GM04504 (cell line): Measurements from ENCODE around the gene ESRRB.

Experiments used
- DNase-seq: peaks from one replicate; pipeline ENCODE4 v3.0.0-alpha.2; 2012; ENCODE audit warnings: low read depth

The ESRRB gene

DNA sequence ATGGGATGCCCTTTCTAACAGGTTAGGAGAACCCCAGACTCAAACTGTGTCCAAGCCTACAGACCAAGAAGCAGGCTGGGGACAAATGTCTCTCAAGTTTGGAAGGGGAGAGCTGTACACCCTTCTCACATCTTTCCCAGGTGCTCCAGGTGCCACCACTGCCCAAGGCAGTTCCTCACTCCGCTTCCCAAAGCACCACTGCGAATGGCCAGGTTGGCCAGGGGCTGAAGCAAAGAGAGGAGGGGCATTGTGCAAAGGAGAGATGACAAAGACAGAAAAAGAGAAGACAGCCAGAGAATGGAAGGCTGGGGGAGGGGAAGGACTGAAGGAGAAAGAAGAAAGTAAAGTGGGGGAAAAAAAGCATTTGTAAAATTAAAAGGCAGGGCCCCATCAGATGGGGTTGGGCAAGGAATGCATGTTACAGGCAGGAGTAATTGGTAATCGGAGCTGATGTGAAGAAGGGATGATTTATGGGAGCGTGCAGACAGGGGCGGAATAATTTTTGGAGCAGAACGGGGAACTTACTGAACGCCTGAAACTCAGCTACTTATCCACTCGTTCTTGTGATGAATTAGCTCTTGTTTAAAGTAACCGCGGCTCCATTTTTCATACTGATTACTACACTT lies 165.8 kb downstream of the ESRRB start:
- no peak for DNase-seq

GRCh38 chr14:76546426-76547221 lies 170.7 kb downstream of the ESRRB start:
- no peak for DNase-seq

DNA sequence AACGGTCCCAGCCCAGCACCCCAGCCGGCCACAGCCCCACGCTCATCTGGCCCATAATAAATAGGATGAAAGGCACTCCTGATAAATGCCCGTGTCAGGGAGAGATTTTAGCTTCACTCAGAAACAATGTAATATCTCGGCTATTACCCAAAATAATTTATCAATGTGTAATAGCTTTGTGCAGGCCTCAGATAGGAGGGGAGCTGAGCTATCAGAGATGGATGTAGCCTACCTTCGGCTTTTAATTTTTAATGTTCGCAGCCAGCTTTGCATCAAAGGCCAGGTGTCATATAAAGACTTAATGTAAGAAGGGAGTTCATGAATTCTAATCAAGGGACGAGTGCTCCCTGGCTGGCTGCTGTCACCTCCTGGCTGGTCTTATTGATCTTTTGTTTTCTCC lies 171.9 kb downstream of the ESRRB start:
- no peak for DNase-seq

DNA sequence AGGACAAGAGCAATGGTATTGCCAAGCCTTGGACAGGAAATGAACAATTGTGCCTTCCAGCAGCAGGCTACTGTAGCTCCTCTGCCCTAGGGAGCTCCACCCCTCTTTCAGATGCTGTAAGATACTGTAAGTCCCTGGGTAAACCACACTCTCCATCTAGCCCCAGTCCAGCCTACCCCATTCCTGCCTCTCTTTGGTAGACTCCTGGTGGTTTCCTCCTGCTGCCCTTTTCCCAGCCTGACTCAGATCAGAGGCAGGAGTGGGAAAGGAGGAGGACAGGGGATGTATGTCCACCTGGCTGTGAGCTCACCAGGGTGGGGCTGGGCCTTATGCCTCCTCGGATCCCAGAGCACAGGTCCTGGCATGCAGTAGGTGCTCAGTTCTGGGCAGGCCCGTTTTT lies 174.6 kb downstream of the ESRRB start:
- DNase-seq: no peak

- no peak for DNase-seq
Measured at GRCh38 chr14:76551116-76551515, 175.2 kb downstream of the ESRRB start.
